K562 (cell line): ENCODE data around the gene DAPK1. TPM values are rescaled to one million over a fixed set of nuclear protein-coding genes. Genes with fewer than 3 reads are reported as not detected.

Source experiments
- ATAC-seq: fragments of 200-7000 bp; cut with Tn5 transposase; 3 replicates; pipeline ENCODE4 v1.9.1; 2020; ENCODE audit warnings: moderate library complexity
- BruUV-seq: library from RNA; stranded (reverse); fragments of 400-500 nt; replicated peaks from 2 replicates; lab custom pipeline; 2021; lab: Mats Ljungman, UMichigan
- CTCF ChIA-PET: fragments of 300-600 bp; formaldehyde crosslinking; extraction: SDS; loops from one replicate; lab custom pipeline; 2021; ENCODE audit warnings: low intra/inter-chr PET ratio; lab: Yijun Ruan, JAX
- POLR2A ChIA-PET: fragments of 300-600, 350-650 bp; sonication (Branson Sonifier 250); formaldehyde crosslinking; extraction: SDS; loops from one replicate; lab custom pipeline; 2021; ENCODE audit warnings: antibody characterized with exemption, inconsistent platforms; lab: Yijun Ruan, JAX
- DNase-seq, 4 experiments: peaks; one replicate each; pipeline versions ENCODE4 v3.0.0 to v3.0.0-alpha.2; 2011 to 2018; ENCODE audit warnings: low spot score in 3 of 4, mixed read lengths in 3 of 4; ENCODE audit errors: extremely low read depth in 1 of 4
- FAIRE-seq: peaks from 2 replicates; lab custom pipeline; 2011; peaks lifted over from hg19 to GRCh38; lab: Jason Lieb, UNC
- H2AFZ ChIP-seq: 2 replicates; pipeline ENCODE4 v1.6.0; 2011; ENCODE audit warnings: low read depth, low read length, control low read depth, inconsistent platforms
- H3K27ac ChIP-seq: fragments of 200-600 bp; 3 replicates; pipeline ENCODE4 v1.8.0; 2011; ENCODE audit warnings: low read depth, mild to moderate bottlenecking, control low read depth, inconsistent platforms, low read length, moderate library complexity, mixed read lengths; ENCODE audit errors: extremely low read depth
- H3K27me3 ChIP-seq, 2 experiments: fragments of 300-600 bp in 1 of 2; 2 replicates in 1 of 2; 3 replicates in 1 of 2; pipeline versions ENCODE4 v1.6.0 to v1.8.0; 2011; ENCODE audit warnings: inconsistent platforms in 2 of 2, low read length in 2 of 2, mild to moderate bottlenecking in 1 of 2, mixed read lengths in 1 of 2, moderate library complexity in 1 of 2; ENCODE audit not compliant: control insufficient read depth in 2 of 2, insufficient read depth in 2 of 2
- H3K36me3 ChIP-seq: fragments of 300-600 bp; 3 replicates; pipeline ENCODE4 v1.8.0; 2011; ENCODE audit warnings: mild to moderate bottlenecking, low read length, inconsistent platforms; ENCODE audit not compliant: control insufficient read depth, insufficient read depth
- H3K4me1 ChIP-seq, 2 experiments: fragments of 200-600 bp in 1 of 2; replicated peaks in 1 of 2; 2 replicates in 1 of 2; 3 replicates in 1 of 2; pipeline versions ENCODE4 v1.5.1 to v1.8.0; 2011; ENCODE audit warnings: inconsistent platforms in 2 of 2, low read length in 2 of 2, mild to moderate bottlenecking in 1 of 2, mixed read lengths in 1 of 2, moderate library complexity in 1 of 2; ENCODE audit not compliant: control insufficient read depth in 2 of 2, insufficient read depth in 2 of 2
- H3K4me2 ChIP-seq: 2 replicates; pipeline ENCODE4 v1.6.1; 2011; ENCODE audit warnings: low read length, control low read depth, inconsistent platforms, mixed read lengths; ENCODE audit not compliant: insufficient read depth
- H3K4me3 ChIP-seq: fragments of 200-600 bp; sonication (generic), shearing (Covaris generic); 2 replicates; pipeline ENCODE4 v1.5.1; 2016; ENCODE audit warnings: control low read depth, inconsistent platforms
- H3K79me2 ChIP-seq: fragments of 200-600 bp; 3 replicates; pipeline ENCODE4 v1.8.0; 2011; ENCODE audit warnings: low read length, inconsistent platforms; ENCODE audit not compliant: control insufficient read depth, insufficient read depth
- H3K9ac ChIP-seq, 2 experiments: 2 replicates each; pipeline versions ENCODE4 v1.6.0 to v1.6.1; 2011; ENCODE audit warnings: low read depth in 2 of 2, low read length in 2 of 2, control low read depth in 1 of 2, inconsistent platforms in 1 of 2, mild to moderate bottlenecking in 1 of 2, mixed read lengths in 1 of 2; ENCODE audit not compliant: insufficient read depth in 1 of 2
- H3K9me1 ChIP-seq: one replicate; pipeline ENCODE4 v1.6.0; 2011; ENCODE audit warnings: inconsistent platforms, mild to moderate bottlenecking, low read length, moderate library complexity; ENCODE audit not compliant: control insufficient read depth, insufficient read depth
- H3K9me3 ChIP-seq: replicated peaks from 2 replicates; pipeline ENCODE4 v1.5.1; 2011; ENCODE audit warnings: low read depth, low read length, inconsistent platforms; ENCODE audit not compliant: control insufficient read depth, insufficient read depth
- H4K20me1 ChIP-seq: replicated peaks from 2 replicates; pipeline ENCODE4 v1.6.1; 2011; ENCODE audit warnings: low read length, inconsistent platforms, mixed read lengths; ENCODE audit not compliant: control insufficient read depth, insufficient read depth
- BACH1 ChIP-seq: fragments of 200-800 bp; sonication (Bioruptor generic); IDR thresholded peaks from 2 replicates; pipeline ENCODE4 v1.6.1; 2016; ENCODE audit warnings: missing genetic modification characterization, missing compliant biosample characterization
- ELF4 ChIP-seq: fragments of 450-650 bp; formaldehyde crosslinking; IDR thresholded peaks from 2 replicates; pipeline ENCODE4 v1.4.0; 2022; ENCODE audit warnings: missing genetic modification characterization
- ETV1 ChIP-seq: fragments of 450-650 bp; conservative IDR thresholded peaks from 2 replicates; pipeline ENCODE4 v1.6.1; 2016; ENCODE audit warnings: missing genetic modification characterization, control low read depth, low read depth, missing compliant biosample characterization
- HNRNPH1 ChIP-seq: fragments of 200-400 bp; formaldehyde crosslinking; optimal IDR thresholded peaks from 2 replicates; pipeline ENCODE3; 2017; ENCODE audit warnings: low read depth, mild to moderate bottlenecking, low read length, moderate library complexity
- MTA1 ChIP-seq: fragments of 450-650 bp; IDR thresholded peaks from 2 replicates; pipeline ENCODE4 v1.6.1; 2017; ENCODE audit warnings: borderline replicate concordance
- NUFIP1 ChIP-seq: fragments of 450-650 bp; IDR thresholded peaks from 2 replicates; pipeline ENCODE4 v1.6.1; 2018; ENCODE audit not compliant: partially characterized antibody
- ZNF274 ChIP-seq: IDR thresholded peaks from 2 replicates; pipeline ENCODE4 v1.6.1; 2011; ENCODE audit warnings: low read depth, mild to moderate bottlenecking, low read length, moderate library complexity, borderline replicate concordance
- ZSCAN32 ChIP-seq: fragments of 450-650 bp; formaldehyde crosslinking; IDR thresholded peaks from 2 replicates; pipeline ENCODE4 v1.4.0; 2020; ENCODE audit warnings: mild to moderate bottlenecking, moderate library complexity
- WGBS: fragments of 100-300 bp; shearing (Covaris generic); methylation state at CpG from one replicate; pipeline ENCODE4 v1.1.6; 2016; ENCODE audit warnings: low coverage, mixed read lengths; ENCODE audit not compliant: insufficient coverage; ENCODE audit errors: missing lambda C conversion rate; 5-methylcytosine and 5-hydroxymethylcytosine counted together
- in situ Hi-C: fragments of 300-500 bp; cut with MboI; formaldehyde crosslinking; loops from 4 replicates; pipeline ENCODE4 v1.15.0; 2018; ENCODE audit warnings: inconsistent platforms, mixed read lengths
- intact Hi-C: fragments of 100-400 bp; cut with micrococcal nuclease; formaldehyde crosslinking; loops from 2 replicates; pipeline ENCODE4 v1.14.2; 2022
- polyA plus RNA-seq, 8 experiments: library from polyadenylated mRNA; depleted of rRNA in 4 of 8; stranded (reverse) in 5 of 8; unstranded in 3 of 8; fragments of >200 nt; fragmentation: Nextera tagmentation in 2 of 8; fragmentation: Illumina TruSeq in 1 of 8; extraction: Ambion mirVana in 2 of 8; extraction: Trizol in 1 of 8; gene quantifications; 2 replicates each; pipeline versions ENCODE4 v1.2.1 to v1.2.3, GENCODE V29; 2011 to 2014; ENCODE audit warnings: inconsistent platforms in 1 of 8, missing spikeins in 1 of 8
- total RNA-seq, 7 experiments: library from RNA; depleted of rRNA in 6 of 7; stranded (reverse); fragments of >200 nt in 6 of 7; fragmentation: Illumina TruSeq in 2 of 7; extraction: Trizol in 2 of 7; gene quantifications; 2 replicates each; pipeline versions ENCODE4 v1.2.1 to v1.2.3, GENCODE V29; 2011 to 2021; ENCODE audit warnings: low replicate concordance in 1 of 7
- TF ChIP-seq, protein P1 (sequence below), 2 experiments: fragments of 450-650 bp in 1 of 2; IDR thresholded peaks; 2 replicates each; pipeline ENCODE4 v1.6.1; 2011 to 2017; ENCODE audit warnings: low read depth in 2 of 2, antibody characterized with exemption in 1 of 2, borderline replicate concordance in 1 of 2, low read length in 1 of 2, mild to moderate bottlenecking in 1 of 2, mixed read lengths in 1 of 2; ENCODE audit not compliant: control insufficient read depth in 1 of 2

Gene DAPK1
- total and polyA plus RNA-seq, 9 of the 15 experiments (the other 6 are each of a cell fraction or from before 2014, with no cell fraction given), result 1.7 to 26.4 (median 15.8) TPM

DNA sequence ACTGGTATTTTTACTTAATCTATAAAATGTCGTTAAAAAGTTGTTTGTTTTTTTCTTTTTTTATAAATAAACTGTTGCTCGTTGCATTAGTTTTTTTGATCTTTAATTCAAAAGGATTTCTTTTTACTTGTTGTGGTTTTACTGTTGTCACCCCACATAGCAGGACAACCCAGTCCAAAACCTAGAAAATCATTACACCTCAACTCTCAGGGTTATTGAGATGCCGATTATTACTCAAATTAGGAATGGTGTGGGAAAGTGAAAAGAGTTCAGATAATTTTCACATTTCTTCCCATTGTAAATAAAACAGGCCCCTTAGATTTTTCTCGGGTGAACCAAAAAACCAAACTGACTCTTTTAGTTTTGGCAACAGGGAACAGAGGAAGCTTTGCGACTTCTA is 210.9 kb downstream of the DAPK1 start:
- no peak overlapping the region for H3K9ac ChIP-seq
- FAIRE-seq (no peak), DNase-seq (no peak), ATAC-seq (no peak)
- H3K4me2 ChIP-seq, result no peak overlapping the region
- peaks cover 16 to 33% of the 10 kb centered on the region in 2 experiments; a peak in 4 of 5 replicates for H3K4me1 ChIP-seq
- H4K20me1 ChIP-seq, result no peaks in the 10 kb centered on the region
- peaks cover 3% of the 10 kb centered on the region for H3K9me1 ChIP-seq
- H3K4me3 ChIP-seq, result no peak overlapping the region
- no peak overlapping the region for H3K27ac ChIP-seq
- in situ Hi-C loops (no loop called here), intact Hi-C loops (no loop called here)
- H3K36me3 ChIP-seq, result peaks cover 17% of the 10 kb centered on the region; the same call in 2 of the 3 replicates
- no TSS peak for BruUV-seq
- TF ChIP-seq ZNF274 (no peak), MTA1 (no peak)
- no peak overlapping the region for H2AFZ ChIP-seq
- no peaks in the 10 kb centered on the region for H3K27me3 ChIP-seq
- ChIA-PET POLR2A (interaction anchor here (0.6 kb wide), 1 partner anchor 13 kb away, joined by 3 read pairs; no protein-coding TSS in a partner anchor), CTCF (no interaction called here)
- no peaks in the 10 kb centered on the region for H3K79me2 ChIP-seq
- WGBS, result 60% methylated on average over 5 of the region's 5 CpGs
- H3K9me3 ChIP-seq, result no peaks in the 10 kb centered on the region

DNA sequence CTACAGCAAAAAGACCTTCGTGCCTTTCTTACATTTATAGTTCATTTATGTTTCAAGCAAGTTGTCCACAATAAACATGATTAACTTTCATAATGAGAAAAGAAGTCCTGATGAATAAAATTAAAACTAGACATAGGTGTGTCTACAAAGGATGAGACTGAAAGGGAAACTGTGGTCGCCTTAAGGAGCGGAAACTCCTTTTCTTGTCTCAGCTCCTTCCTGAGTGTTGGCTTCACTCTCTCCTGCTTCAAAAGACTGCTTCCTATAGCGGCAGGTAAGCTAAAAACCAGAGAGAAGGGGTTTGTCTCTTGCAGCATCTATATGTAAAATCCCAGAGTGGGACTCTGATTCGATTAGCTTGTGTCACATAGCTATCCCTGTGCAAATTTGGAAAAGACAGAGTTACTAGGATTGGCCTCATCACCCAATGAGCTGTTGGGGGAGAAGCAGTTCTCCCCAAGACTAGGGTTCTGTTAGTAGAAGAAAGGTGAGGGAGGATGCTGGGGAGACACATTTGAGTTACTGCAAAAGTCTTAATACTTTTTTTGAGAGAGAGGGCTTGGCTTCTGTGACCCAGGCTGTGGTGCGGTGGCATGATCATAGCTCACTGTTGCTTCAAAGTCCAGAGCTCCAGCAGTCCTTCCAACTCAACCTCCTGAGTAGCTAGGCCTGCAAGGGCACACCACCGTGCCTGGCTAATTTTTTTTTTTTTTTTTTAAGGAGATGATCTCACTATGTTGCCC is 211.5 kb downstream of the DAPK1 start:
- ATAC-seq, result no peak
- ChIA-PET POLR2A (interaction anchor here (0.6 to 0.7 kb wide), 2 partner anchors 12 to 23 kb away, joined by 3 to 5 read pairs; no protein-coding TSS in a partner anchor), CTCF (no interaction called here)
- no peak for DNase-seq
- Histone ChIP-seq H2AFZ (no peak overlapping the region), H3K79me2 (no peaks in the 10 kb centered on the region), H3K9me1 (peaks cover 3% of the 10 kb centered on the region), H3K4me3 (no peak overlapping the region), H3K4me2 (no peak overlapping the region), H4K20me1 (no peaks in the 10 kb centered on the region), H3K9ac (no peak overlapping the region), H3K27ac (no peak overlapping the region), H3K27me3 (no peaks in the 10 kb centered on the region), H3K9me3 (no peaks in the 10 kb centered on the region), H3K4me1 (peaks cover 19 to 37% of the 10 kb centered on the region in 2 experiments; a peak in 4 of 5 replicates), H3K36me3 (peaks cover 17% of the 10 kb centered on the region; the same call in 2 of the 3 replicates)
- in situ Hi-C loops (no loop called here), intact Hi-C loops (no loop called here)
- 58% methylated on average over 5 of the region's 7 CpGs for WGBS
- no peak for FAIRE-seq
- no TSS peak for BruUV-seq
- TF ChIP-seq, protein P1, sequence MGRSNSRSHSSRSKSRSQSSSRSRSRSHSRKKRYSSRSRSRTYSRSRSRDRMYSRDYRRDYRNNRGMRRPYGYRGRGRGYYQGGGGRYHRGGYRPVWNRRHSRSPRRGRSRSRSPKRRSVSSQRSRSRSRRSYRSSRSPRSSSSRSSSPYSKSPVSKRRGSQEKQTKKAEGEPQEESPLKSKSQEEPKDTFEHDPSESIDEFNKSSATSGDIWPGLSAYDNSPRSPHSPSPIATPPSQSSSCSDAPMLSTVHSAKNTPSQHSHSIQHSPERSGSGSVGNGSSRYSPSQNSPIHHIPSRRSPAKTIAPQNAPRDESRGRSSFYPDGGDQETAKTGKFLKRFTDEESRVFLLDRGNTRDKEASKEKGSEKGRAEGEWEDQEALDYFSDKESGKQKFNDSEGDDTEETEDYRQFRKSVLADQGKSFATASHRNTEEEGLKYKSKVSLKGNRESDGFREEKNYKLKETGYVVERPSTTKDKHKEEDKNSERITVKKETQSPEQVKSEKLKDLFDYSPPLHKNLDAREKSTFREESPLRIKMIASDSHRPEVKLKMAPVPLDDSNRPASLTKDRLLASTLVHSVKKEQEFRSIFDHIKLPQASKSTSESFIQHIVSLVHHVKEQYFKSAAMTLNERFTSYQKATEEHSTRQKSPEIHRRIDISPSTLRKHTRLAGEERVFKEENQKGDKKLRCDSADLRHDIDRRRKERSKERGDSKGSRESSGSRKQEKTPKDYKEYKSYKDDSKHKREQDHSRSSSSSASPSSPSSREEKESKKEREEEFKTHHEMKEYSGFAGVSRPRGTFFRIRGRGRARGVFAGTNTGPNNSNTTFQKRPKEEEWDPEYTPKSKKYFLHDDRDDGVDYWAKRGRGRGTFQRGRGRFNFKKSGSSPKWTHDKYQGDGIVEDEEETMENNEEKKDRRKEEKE (IDR thresholded peaks at IDR 0.05; ENCODE audit: borderline replicate concordance in 1 of 2, control insufficient read depth in 1 of 2, low read depth in 2 of 2, low read length in 1 of 2), result no peak
- TF ChIP-seq ELF4 (CRISPR knock-in tag) (no peak), ETV1 (no peak), BACH1 (no peak), NUFIP1 (no peak), HNRNPH1 (no peak), ZSCAN32 (CRISPR knock-in tag) (no peak)
